Left renal cortex interstitium (tissue), 4 donors: ENCODE data around the gene ARHGEF12. TPM values are rescaled to one million over a fixed set of nuclear protein-coding genes. Genes with fewer than 3 reads are reported as not detected.

Experiments
- DNase-seq, 4 donors: peaks; one replicate each; pipeline ENCODE4 v3.0.0-alpha.2; 2013; ENCODE audit warnings: low read depth in 4 of 4, low spot score in 2 of 4, missing footprints in 1 of 4
- polyA plus RNA-seq, 4 donors: library from polyadenylated mRNA; unstranded; fragments of 120-200 nt; gene quantifications; one replicate each; pipeline ENCODE4 v1.2.1, GENCODE V29; 2013; ENCODE audit not compliant: insufficient read length in 4 of 4

ARHGEF12 gene
- polyA plus RNA-seq, 4 donors = 102 to 136 (median 120) TPM

GRCh38 chr11:120338107-120338933 is 2.1 kb downstream of the ARHGEF12 start:
- DNase-seq = no peak

GRCh38 chr11:120339394-120339890 is 3.2 kb downstream of the ARHGEF12 start:
- DNase-seq = peak in 1 of 4 donors; percentile 50

GRCh38 chr11:120340529-120340928 is 4.3 kb downstream of the ARHGEF12 start:
- no peak for DNase-seq

- no peak for DNase-seq
Observed at GRCh38 chr11:120342226-120342625, 6.0 kb downstream of the ARHGEF12 start.

GRCh38 chr11:120342678-120343077 is 6.5 kb downstream of the ARHGEF12 start:
- no peak for DNase-seq

GRCh38 chr11:120343429-120343828 is 7.2 kb downstream of the ARHGEF12 start:
- DNase-seq = no peak

- no peak for DNase-seq
Observed at GRCh38 chr11:120344302-120345004, 8.2 kb downstream of the ARHGEF12 start.

GRCh38 chr11:120346233-120346632 is 10.0 kb downstream of the ARHGEF12 start:
- DNase-seq = no peak

- DNase-seq = no peak
Observed at GRCh38 chr11:120350637-120351036, 14.4 kb downstream of the ARHGEF12 start.

- DNase-seq = no peak
Observed at GRCh38 chr11:120352405-120352804, 16.2 kb downstream of the ARHGEF12 start.

GRCh38 chr11:120354068-120354467 is 17.9 kb downstream of the ARHGEF12 start:
- DNase-seq = no peak

- DNase-seq = no peak
Observed at GRCh38 chr11:120354779-120355178, 18.6 kb downstream of the ARHGEF12 start.

- DNase-seq = no peak
Observed at GRCh38 chr11:120357620-120358019, 21.4 kb downstream of the ARHGEF12 start.

GRCh38 chr11:120358729-120359128 is 22.5 kb downstream of the ARHGEF12 start:
- no peak for DNase-seq

GRCh38 chr11:120363436-120363835 is 27.2 kb downstream of the ARHGEF12 start:
- no peak for DNase-seq

GRCh38 chr11:120365512-120365911 is 29.3 kb downstream of the ARHGEF12 start:
- DNase-seq = no peak

- DNase-seq = no peak
Observed at GRCh38 chr11:120372296-120372695, 36.1 kb downstream of the ARHGEF12 start.

GRCh38 chr11:120375076-120375475 is 38.9 kb downstream of the ARHGEF12 start:
- no peak for DNase-seq

GRCh38 chr11:120376547-120377182 is 40.5 kb downstream of the ARHGEF12 start:
- DNase-seq = no peak

GRCh38 chr11:120378474-120378873 is 42.3 kb downstream of the ARHGEF12 start:
- DNase-seq = no peak

- DNase-seq = no peak
Observed at GRCh38 chr11:120381401-120381800, 45.2 kb downstream of the ARHGEF12 start.
